Gastrocnemius medialis (tissue), 4 donors: ENCODE results near the gene ITPK1.

Experiments used
- CTCF ChIP-seq, 5 experiments: fragments of 450-650 bp in 3 of 5; fragments of 200-600 bp in 2 of 5; sonication (generic) in 2 of 5; IDR thresholded peaks in 4 of 5; conservative IDR thresholded peaks in 1 of 5; 1 replicate in 4 of 5; 2 replicates in 1 of 5; pipeline ENCODE4 v1.5.1; 2016 to 2019; ENCODE audit warnings: antibody characterized with exemption in 5 of 5, mild to moderate bottlenecking in 3 of 5, moderate library complexity in 3 of 5
- POLR2A ChIP-seq, 2 donors: fragments of 450-650 bp; IDR thresholded peaks; one replicate each; pipeline ENCODE4 v1.6.1; 2017; ENCODE audit warnings: antibody characterized with exemption in 2 of 2, mild to moderate bottlenecking in 2 of 2, moderate library complexity in 2 of 2

GRCh38 chr14:92940543-92940942, 175.2 kb downstream of the ITPK1 start:
- TF ChIP-seq POLR2A (IDR thresholded peaks at IDR 0.05) = no peak
- TF ChIP-seq CTCF (IDR thresholded peaks at IDR 0.05 in 4 of 5, conservative IDR thresholded peaks at IDR 0.05 in 1 of 5) = no peak
